ENCODE measurements around the gene TXNDC15.

TXNDC15 gene

GRCh38 chr5:134911285-134912206 is 37.4 kb downstream of the TXNDC15 start:
- peaks cover 12% of the 10 kb centered on the region for H3K36me3 ChIP-seq (ENCODE audit: control insufficient read depth, insufficient read depth, low read length)
- DNase-seq (ENCODE audit: extremely low read depth, insufficient read length): no peak

GRCh38 chr5:134913254-134913653 is 39.1 kb downstream of the TXNDC15 start:
- H3K4me3 ChIP-seq (replicated peaks; ENCODE audit: low read depth, low read length): no peak overlapping the region
- H3K36me3 ChIP-seq (ENCODE audit: control insufficient read depth, insufficient read depth, low read length): peaks cover 12% of the 10 kb centered on the region
- no peaks in the 10 kb centered on the region for H3K27me3 ChIP-seq (replicated peaks; ENCODE audit: control insufficient read depth, insufficient read depth, low read length)
- DNase-seq (ENCODE audit: extremely low read depth, insufficient read length): no peak
- TF ChIP-seq CTCF (IDR thresholded peaks at IDR 0.05; ENCODE audit: insufficient read depth, low read length, poor library complexity, severe bottlenecking): no peak

More at GRCh38 chr5:134911285-134912206, 37.4 kb downstream of the TXNDC15 start:
- TF ChIP-seq CTCF (IDR thresholded peaks at IDR 0.05; ENCODE audit: insufficient read depth, low read length, poor library complexity, severe bottlenecking): no peak
- Histone ChIP-seq H3K4me3 (replicated peaks; ENCODE audit: low read depth, low read length) (no peak overlapping the region), H3K27me3 (replicated peaks; ENCODE audit: control insufficient read depth, insufficient read depth, low read length) (no peaks in the 10 kb centered on the region)

- no peak for TF ChIP-seq CTCF (IDR thresholded peaks at IDR 0.05; ENCODE audit: insufficient read depth, low read length, poor library complexity, severe bottlenecking)
- Histone ChIP-seq H3K27me3 (replicated peaks; ENCODE audit: control insufficient read depth, insufficient read depth, low read length) (no peaks in the 10 kb centered on the region), H3K4me3 (replicated peaks; ENCODE audit: low read depth, low read length) (no peak overlapping the region), H3K36me3 (ENCODE audit: control insufficient read depth, insufficient read depth, low read length) (peaks cover 12% of the 10 kb centered on the region)
- no peak for DNase-seq (ENCODE audit: extremely low read depth, insufficient read length)
These were observed 39.6 kb downstream of the TXNDC15 start for GRCh38 chr5:134913795-134914194.

GRCh38 chr5:134917070-134917815 is 43.1 kb downstream of the TXNDC15 start:
- no peak for DNase-seq (ENCODE audit: extremely low read depth, insufficient read length)
- H3K36me3 ChIP-seq (ENCODE audit: control insufficient read depth, insufficient read depth, low read length): peaks cover 9% of the 10 kb centered on the region
- H3K4me3 ChIP-seq (replicated peaks; ENCODE audit: low read depth, low read length): no peak overlapping the region
- peak; percentile 51 for TF ChIP-seq CTCF (IDR thresholded peaks at IDR 0.05; ENCODE audit: insufficient read depth, low read length, poor library complexity, severe bottlenecking)
- no peaks in the 10 kb centered on the region for H3K27me3 ChIP-seq (replicated peaks; ENCODE audit: control insufficient read depth, insufficient read depth, low read length)

- TF ChIP-seq CTCF (IDR thresholded peaks at IDR 0.05; ENCODE audit: insufficient read depth, low read length, poor library complexity, severe bottlenecking): no peak
- H3K4me3 ChIP-seq (replicated peaks; ENCODE audit: low read depth, low read length): no peak overlapping the region
- DNase-seq (ENCODE audit: extremely low read depth, insufficient read length): no peak
- H3K27me3 ChIP-seq (replicated peaks; ENCODE audit: control insufficient read depth, insufficient read depth, low read length): no peaks in the 10 kb centered on the region
- H3K36me3 ChIP-seq (ENCODE audit: control insufficient read depth, insufficient read depth, low read length): peaks cover 8% of the 10 kb centered on the region
These were observed 44.7 kb downstream of the TXNDC15 start for GRCh38 chr5:134918861-134919260.

Measured in GM06990 (cell line).